ENCODE data around the gene SGTA.

DNA sequence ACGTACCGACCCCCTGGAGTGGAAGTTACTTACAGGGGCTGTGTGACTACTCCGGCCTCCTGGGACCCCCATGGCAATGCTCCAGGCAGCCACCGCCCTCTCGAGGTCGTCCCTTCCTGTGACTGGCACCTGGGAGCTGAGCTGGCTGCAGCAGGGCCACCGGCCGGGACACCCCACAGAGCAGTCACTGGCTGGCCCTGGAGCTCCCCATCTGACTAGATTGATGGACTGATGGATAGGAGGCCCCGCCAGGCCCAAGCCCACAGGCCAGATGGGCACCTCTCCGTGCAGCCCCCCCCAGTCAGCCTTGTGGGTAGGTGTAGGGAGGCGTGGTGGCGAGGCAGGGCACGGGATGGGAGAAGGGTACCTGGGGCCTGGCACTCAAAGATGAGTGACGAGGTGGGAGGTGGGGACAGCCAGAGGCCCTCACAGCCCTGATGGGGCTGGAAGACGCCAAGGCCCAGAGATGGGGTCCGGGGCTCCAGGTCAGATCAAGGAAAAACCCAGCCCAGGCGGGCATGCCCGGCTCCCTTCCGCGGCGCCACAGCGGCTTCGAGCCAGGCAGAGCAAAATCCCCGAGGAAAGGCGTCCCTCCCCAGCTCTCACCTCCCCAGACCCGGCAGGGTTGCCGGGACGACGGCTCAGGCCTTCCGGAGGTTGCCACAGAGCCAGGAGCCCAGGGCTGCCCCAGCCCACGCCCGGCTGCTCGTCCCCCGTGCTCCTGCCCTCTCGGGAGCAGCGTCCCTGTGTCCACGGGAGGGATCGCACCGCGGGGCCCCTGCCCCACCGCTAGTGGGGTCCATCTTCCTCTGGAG, 51.7 kb downstream of the SGTA start:
- TF ChIP-seq, protein P1, sequence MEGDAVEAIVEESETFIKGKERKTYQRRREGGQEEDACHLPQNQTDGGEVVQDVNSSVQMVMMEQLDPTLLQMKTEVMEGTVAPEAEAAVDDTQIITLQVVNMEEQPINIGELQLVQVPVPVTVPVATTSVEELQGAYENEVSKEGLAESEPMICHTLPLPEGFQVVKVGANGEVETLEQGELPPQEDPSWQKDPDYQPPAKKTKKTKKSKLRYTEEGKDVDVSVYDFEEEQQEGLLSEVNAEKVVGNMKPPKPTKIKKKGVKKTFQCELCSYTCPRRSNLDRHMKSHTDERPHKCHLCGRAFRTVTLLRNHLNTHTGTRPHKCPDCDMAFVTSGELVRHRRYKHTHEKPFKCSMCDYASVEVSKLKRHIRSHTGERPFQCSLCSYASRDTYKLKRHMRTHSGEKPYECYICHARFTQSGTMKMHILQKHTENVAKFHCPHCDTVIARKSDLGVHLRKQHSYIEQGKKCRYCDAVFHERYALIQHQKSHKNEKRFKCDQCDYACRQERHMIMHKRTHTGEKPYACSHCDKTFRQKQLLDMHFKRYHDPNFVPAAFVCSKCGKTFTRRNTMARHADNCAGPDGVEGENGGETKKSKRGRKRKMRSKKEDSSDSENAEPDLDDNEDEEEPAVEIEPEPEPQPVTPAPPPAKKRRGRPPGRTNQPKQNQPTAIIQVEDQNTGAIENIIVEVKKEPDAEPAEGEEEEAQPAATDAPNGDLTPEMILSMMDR (IDR thresholded peaks at IDR 0.05), result no peak
- TF ChIP-seq POLR2A (IDR thresholded peaks at IDR 0.05), result no peak
